Measurements from ENCODE around the gene UHRF1.

GRCh38 chr19:4966591-4966990, 57.3 kb downstream of the UHRF1 start:
- no peak for TF ChIP-seq CTCF (IDR thresholded peaks at IDR 0.05; ENCODE audit: low read length)
- TF ChIP-seq EZH2 (IDR thresholded peaks at IDR 0.05; ENCODE audit: borderline replicate concordance, low read length) = no peak

All from OCI-LY1 (cell line).